K562 (cell line): Measurements from ENCODE around the gene GATAD2B. TPM values are rescaled to one million over a fixed set of nuclear protein-coding genes. Genes with fewer than 3 reads are reported as not detected.

Experiments used
- EP400 ChIP-seq: fragments of 450-650 bp; IDR thresholded peaks from 2 replicates; pipeline ENCODE4 v1.6.1; 2017; ENCODE audit warnings: antibody characterized with exemption, mild to moderate bottlenecking, moderate library complexity
- RBFOX2 ChIP-seq: fragments of 200-400 bp; formaldehyde crosslinking; IDR thresholded peaks from 2 replicates; pipeline ENCODE4 v1.6.1; 2017; ENCODE audit warnings: low read depth, mild to moderate bottlenecking, low read length, moderate library complexity
- SREBF1 ChIP-seq: fragments of 150-350 bp; IDR thresholded peaks from 2 replicates; pipeline ENCODE4 v1.6.1; 2014; ENCODE audit warnings: antibody characterized with exemption, low read depth, low read length, borderline replicate concordance
- ZBED1 ChIP-seq: IDR thresholded peaks from 2 replicates; pipeline ENCODE4 v1.6.1; 2014
- ZNF224 ChIP-seq: sonication (generic); formaldehyde crosslinking; IDR thresholded peaks from 2 replicates; pipeline ENCODE4 v1.8.0; 2022; ENCODE audit warnings: mild to moderate bottlenecking, missing genetic modification reagents
- ZNF561 ChIP-seq: fragments of 450-650 bp; formaldehyde crosslinking; conservative IDR thresholded peaks from 2 replicates; pipeline ENCODE4 v1.4.0; 2020; ENCODE audit warnings: mild to moderate bottlenecking, moderate library complexity
- ZNF699 ChIP-seq: fragments of 250-450 bp; sonication (Bioruptor Pico); IDR thresholded peaks from 2 replicates; pipeline ENCODE4 v1.8.0; 2021; ENCODE audit warnings: mild to moderate bottlenecking, moderate library complexity; ENCODE audit not compliant: insufficient replicate concordance
- polyA plus RNA-seq, 8 experiments: library from polyadenylated mRNA; depleted of rRNA in 4 of 8; stranded (reverse) in 5 of 8; unstranded in 3 of 8; fragments of >200 nt; fragmentation: Nextera tagmentation in 2 of 8; fragmentation: Illumina TruSeq in 1 of 8; extraction: Ambion mirVana in 2 of 8; extraction: Trizol in 1 of 8; gene quantifications; 2 replicates each; pipeline versions ENCODE4 v1.2.1 to v1.2.3, GENCODE V29; 2011 to 2014; ENCODE audit warnings: inconsistent platforms in 1 of 8, missing spikeins in 1 of 8
- total RNA-seq, 7 experiments: library from RNA; depleted of rRNA in 6 of 7; stranded (reverse); fragments of >200 nt in 6 of 7; fragmentation: Illumina TruSeq in 2 of 7; extraction: Trizol in 2 of 7; gene quantifications; 2 replicates each; pipeline versions ENCODE4 v1.2.1 to v1.2.3, GENCODE V29; 2011 to 2021; ENCODE audit warnings: low replicate concordance in 1 of 7
- TF ChIP-seq, protein P1 (sequence below), 2 experiments: IDR thresholded peaks; 2 replicates each; pipeline ENCODE4 v1.6.1; 2012; ENCODE audit warnings: improper control_type of control experiment in 2 of 2, low read depth in 2 of 2, low read length in 2 of 2, borderline replicate concordance in 1 of 2
- TF ChIP-seq, protein P2 (sequence below): fragments of 250-450 bp; sonication (Bioruptor Pico); IDR thresholded peaks from 2 replicates; pipeline ENCODE4 v1.9.0; 2021; ENCODE audit warnings: mild to moderate bottlenecking
- TF ChIP-seq, protein P3 (sequence below): fragments of 150-350 bp; conservative IDR thresholded peaks from 2 replicates; pipeline ENCODE4 v1.6.1; 2014; ENCODE audit warnings: low read length
- TF ChIP-seq, protein P4 (sequence below), 2 experiments: fragments of 450-650 bp in 1 of 2; sonication (generic) in 1 of 2; formaldehyde crosslinking; conservative IDR thresholded peaks; 2 replicates each; pipeline versions ENCODE4 v1.4.0 to v1.8.1; 2020 to 2022; ENCODE audit warnings: mild to moderate bottlenecking in 1 of 2, missing genetic modification reagents in 1 of 2
- TF ChIP-seq, protein P5 (sequence below): IDR thresholded peaks from 2 replicates; pipeline ENCODE4 v1.6.1; 2012; ENCODE audit warnings: low read depth, low read length, improper control_type of control experiment, borderline replicate concordance
- TF ChIP-seq, protein P6 (sequence below): fragments of 450-650 bp; IDR thresholded peaks from 2 replicates; pipeline ENCODE4 v1.6.1; 2016; ENCODE audit warnings: mild to moderate bottlenecking

GATAD2B gene
- total and polyA plus RNA-seq, 9 of the 15 experiments (the other 6 are each of a cell fraction or from before 2014, with no cell fraction given), result 1.5 to 40.2 (median 4.9) TPM

DNA sequence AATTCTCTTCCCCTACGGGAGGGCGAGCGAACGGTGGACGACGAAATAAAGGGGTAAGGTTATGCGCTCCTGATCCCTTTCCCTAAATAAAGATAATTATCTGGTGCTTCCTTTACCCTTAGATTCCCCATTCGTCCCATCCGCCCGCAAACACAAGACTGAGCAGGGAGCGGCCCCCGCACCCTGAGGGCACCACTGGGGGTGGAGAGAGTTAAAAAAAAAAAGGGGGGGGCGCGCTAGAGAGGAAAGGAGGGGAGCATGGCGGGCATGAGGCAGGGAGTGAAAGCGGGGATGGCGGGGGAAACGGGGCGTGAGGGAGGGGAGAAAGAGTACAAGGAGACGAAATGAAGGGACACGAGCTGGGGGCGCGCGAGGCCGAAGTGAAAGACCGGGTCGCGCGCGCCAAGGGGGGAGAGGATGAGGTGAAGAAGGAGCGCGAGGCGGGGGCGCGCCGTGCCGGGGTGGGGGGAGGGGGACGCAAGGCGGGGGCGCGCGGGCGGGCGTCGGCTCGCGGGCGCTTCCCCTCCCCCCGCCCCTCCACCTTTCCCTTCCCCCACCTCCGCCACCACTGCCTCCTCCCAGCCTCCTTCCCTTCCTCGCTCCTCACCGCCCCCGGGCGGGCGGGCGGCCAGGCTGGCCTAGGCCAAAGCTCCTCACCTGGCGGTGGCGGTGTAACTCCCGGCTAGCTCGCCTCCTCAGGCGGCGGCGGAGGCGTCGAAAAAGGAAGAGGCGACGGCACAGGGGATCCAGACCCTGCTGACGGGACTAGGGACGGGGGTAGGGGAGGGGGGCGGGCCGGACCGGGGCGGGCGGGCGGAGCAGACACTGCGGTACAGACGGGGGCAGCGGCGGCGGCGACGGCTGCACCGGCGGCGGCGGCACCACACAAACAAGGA lies 448 bp downstream of the GATAD2B start (continued):
- TF ChIP-seq, protein P1, sequence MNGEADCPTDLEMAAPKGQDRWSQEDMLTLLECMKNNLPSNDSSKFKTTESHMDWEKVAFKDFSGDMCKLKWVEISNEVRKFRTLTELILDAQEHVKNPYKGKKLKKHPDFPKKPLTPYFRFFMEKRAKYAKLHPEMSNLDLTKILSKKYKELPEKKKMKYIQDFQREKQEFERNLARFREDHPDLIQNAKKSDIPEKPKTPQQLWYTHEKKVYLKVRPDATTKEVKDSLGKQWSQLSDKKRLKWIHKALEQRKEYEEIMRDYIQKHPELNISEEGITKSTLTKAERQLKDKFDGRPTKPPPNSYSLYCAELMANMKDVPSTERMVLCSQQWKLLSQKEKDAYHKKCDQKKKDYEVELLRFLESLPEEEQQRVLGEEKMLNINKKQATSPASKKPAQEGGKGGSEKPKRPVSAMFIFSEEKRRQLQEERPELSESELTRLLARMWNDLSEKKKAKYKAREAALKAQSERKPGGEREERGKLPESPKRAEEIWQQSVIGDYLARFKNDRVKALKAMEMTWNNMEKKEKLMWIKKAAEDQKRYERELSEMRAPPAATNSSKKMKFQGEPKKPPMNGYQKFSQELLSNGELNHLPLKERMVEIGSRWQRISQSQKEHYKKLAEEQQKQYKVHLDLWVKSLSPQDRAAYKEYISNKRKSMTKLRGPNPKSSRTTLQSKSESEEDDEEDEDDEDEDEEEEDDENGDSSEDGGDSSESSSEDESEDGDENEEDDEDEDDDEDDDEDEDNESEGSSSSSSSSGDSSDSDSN (IDR thresholded peaks at IDR 0.05; ENCODE audit: borderline replicate concordance in 1 of 2, low read depth in 2 of 2, low read length in 2 of 2), result peak in 1 of 2 experiments; percentile 87; a peak in 2 of 4 replicates
- TF ChIP-seq ZNF561 (no peak), ZNF224 (no peak), SREBF1 (no peak), ZBED1 (0 out of 2 replicates have a peak, but pooled peaks have one; percentile 59), ZNF699 (CRISPR knock-in tag) (no peak), EP400 (peak; percentile 76; the same call in 1 of the 2 replicates), RBFOX2 (peak; percentile 81)
- TF ChIP-seq, protein P2, sequence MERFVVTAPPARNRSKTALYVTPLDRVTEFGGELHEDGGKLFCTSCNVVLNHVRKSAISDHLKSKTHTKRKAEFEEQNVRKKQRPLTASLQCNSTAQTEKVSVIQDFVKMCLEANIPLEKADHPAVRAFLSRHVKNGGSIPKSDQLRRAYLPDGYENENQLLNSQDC (CRISPR knock-in tag), result no peak
- TF ChIP-seq, protein P3, sequence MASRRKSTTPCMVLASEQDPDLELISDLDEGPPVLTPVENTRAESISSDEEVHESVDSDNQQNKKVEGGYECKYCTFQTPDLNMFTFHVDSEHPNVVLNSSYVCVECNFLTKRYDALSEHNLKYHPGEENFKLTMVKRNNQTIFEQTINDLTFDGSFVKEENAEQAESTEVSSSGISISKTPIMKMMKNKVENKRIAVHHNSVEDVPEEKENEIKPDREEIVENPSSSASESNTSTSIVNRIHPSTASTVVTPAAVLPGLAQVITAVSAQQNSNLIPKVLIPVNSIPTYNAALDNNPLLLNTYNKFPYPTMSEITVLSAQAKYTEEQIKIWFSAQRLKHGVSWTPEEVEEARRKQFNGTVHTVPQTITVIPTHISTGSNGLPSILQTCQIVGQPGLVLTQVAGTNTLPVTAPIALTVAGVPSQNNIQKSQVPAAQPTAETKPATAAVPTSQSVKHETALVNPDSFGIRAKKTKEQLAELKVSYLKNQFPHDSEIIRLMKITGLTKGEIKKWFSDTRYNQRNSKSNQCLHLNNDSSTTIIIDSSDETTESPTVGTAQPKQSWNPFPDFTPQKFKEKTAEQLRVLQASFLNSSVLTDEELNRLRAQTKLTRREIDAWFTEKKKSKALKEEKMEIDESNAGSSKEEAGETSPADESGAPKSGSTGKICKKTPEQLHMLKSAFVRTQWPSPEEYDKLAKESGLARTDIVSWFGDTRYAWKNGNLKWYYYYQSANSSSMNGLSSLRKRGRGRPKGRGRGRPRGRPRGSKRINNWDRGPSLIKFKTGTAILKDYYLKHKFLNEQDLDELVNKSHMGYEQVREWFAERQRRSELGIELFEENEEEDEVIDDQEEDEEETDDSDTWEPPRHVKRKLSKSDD, result no peak
- TF ChIP-seq, protein P4, sequence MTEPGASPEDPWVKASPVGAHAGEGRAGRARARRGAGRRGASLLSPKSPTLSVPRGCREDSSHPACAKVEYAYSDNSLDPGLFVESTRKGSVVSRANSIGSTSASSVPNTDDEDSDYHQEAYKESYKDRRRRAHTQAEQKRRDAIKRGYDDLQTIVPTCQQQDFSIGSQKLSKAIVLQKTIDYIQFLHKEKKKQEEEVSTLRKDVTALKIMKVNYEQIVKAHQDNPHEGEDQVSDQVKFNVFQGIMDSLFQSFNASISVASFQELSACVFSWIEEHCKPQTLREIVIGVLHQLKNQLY (CRISPR knock-in tag; conservative IDR thresholded peaks at IDR 0.05), result no peak
- TF ChIP-seq, protein P5, sequence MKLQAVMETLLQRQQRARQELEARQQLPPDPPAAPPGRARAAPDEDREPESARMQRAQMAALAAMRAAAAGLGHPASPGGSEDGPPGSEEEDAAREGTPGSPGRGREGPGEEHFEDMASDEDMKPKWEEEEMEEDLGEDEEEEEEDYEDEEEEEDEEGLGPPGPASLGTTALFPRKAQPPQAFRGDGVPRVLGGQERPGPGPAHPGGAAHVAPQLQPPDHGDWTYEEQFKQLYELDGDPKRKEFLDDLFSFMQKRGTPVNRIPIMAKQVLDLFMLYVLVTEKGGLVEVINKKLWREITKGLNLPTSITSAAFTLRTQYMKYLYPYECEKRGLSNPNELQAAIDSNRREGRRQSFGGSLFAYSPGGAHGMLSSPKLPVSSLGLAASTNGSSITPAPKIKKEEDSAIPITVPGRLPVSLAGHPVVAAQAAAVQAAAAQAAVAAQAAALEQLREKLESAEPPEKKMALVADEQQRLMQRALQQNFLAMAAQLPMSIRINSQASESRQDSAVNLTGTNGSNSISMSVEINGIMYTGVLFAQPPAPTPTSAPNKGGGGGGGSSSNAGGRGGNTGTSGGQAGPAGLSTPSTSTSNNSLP, result no peak
- TF ChIP-seq, protein P6, sequence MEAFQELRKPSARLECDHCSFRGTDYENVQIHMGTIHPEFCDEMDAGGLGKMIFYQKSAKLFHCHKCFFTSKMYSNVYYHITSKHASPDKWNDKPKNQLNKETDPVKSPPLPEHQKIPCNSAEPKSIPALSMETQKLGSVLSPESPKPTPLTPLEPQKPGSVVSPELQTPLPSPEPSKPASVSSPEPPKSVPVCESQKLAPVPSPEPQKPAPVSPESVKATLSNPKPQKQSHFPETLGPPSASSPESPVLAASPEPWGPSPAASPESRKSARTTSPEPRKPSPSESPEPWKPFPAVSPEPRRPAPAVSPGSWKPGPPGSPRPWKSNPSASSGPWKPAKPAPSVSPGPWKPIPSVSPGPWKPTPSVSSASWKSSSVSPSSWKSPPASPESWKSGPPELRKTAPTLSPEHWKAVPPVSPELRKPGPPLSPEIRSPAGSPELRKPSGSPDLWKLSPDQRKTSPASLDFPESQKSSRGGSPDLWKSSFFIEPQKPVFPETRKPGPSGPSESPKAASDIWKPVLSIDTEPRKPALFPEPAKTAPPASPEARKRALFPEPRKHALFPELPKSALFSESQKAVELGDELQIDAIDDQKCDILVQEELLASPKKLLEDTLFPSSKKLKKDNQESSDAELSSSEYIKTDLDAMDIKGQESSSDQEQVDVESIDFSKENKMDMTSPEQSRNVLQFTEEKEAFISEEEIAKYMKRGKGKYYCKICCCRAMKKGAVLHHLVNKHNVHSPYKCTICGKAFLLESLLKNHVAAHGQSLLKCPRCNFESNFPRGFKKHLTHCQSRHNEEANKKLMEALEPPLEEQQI, result no peak
